ENCODE measurements around the gene LCE2B.

LCE2B gene

DNA sequence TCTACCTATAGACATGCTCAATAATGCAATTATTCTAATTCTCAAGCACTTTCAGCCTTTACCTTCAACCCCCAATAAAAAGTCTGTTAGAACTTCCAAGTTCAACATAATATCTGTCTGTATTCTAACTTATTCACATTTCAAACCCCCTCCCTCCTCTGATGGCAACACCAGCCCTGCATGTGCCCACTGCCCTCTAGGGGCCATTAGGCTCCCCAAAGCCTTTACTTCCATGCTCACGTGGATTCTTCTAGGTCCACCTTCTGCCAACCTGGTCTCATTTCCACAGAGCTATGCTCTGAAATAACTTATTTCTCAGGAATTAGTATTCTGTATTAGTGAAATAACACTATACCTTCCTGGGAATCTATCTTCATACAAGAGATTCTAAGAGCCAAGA is 49.7 kb downstream of the LCE2B start:
- no peak for DNase-seq (ENCODE audit: low read depth in 2 of 2)
